ENCODE measurements around the gene YTHDF1.

Gene YTHDF1

DNA sequence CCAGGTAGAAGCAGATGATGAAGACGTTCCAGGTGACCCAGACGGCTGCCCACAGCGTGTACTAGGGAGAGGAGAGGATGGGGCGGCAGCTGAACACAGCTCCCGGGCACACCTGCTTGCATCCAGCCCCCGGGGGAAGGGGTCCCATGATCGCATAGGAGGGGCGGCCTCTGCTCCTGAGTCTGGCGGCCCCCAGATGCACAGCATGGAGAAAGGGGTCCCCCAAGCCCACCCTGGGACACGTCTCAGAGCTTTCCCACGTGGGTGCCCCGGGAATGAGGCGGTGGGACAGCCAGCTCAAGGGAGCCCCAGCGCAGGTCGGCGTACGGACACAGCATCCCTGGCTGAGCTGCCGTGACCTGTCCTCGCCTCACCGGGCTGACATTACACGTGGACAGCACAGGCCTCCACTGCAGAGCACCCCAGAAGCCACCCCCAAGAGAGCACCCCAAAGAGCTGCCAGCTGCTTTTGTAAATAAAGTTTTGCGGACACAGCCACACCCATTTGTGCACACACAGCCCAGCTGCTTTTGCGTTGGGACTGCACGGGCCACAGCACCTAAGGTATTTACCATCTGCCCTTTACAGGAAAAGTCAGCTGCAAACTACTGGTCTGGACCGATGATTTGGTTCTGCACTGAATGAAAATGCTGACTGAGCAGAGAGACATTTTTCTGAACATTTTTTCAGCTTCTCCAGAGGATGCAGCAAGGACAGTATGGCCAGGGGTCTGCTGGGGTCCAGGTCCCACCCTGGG, 33.1 kb upstream of the YTHDF1 start:
- DNase-seq (ENCODE audit: low spot score) = peak; percentile 89

DNA sequence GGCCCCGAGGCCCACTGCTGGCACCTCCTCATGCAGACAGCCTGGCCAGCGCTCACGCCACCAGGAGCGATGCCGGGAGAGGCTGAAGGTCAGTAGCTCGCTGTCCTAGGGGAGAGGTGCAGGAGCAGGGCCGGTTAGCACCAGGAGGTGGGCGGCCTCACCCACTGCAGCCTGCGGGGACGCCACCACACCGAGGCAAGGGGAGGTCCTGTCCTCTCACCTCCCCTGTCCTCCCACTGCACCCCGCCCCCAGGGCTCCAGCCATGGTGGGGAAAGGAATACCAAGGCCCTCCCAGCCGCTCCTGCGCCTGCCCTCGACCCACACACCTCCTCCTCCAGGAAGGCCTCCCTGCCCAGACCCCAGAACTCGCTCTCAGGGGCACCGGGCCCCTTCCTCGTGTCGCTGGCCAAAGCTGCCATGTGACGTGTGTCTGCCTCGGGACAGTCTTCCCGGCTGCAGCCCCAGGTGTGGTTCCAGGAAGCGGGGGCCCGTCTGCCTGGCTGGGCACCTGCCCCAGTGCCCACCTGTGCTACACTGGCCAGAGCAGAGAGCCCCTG, 31.8 kb upstream of the YTHDF1 start:
- DNase-seq (ENCODE audit: low spot score) = no peak

DNA sequence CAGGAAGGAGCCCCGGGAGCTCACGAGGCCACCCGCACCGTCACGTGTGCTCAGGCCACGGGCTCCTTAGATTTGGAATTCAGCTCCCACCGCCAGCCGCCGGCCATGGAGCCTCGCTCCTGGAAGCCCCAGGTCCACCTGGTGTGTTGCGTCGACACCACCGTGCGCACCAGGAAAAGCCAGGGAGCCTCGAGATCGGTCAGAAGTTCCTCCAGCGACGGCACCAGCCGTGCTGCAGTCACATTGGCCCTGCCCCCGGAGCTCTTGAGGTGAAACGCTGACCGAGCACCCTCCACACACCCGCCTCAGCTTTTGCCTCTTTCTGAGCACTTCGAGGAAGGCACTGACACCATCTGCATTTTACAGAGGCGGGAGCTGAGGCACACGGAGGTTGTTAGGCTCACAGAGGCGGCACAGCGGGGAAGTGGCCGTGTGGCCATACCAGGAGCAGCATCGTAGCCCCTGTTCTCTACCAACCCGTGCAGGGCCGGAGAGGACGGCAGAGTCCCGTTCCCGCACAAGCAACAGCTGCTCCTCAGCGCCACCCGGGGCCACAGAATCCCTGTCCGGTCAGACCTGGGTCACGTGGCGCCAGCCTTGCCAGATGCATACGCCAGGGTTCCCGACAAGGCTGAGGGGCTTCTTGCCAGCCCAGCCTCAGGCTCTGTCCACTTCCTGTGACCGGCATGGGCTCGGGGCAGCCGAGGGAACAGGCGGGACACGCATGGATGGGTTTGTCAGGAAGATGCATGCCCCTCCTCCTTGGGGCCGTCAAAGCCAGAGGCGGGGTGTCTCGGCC, 30.8 kb upstream of the YTHDF1 start:
- peak; percentile 47 for DNase-seq (ENCODE audit: low spot score)

DNA sequence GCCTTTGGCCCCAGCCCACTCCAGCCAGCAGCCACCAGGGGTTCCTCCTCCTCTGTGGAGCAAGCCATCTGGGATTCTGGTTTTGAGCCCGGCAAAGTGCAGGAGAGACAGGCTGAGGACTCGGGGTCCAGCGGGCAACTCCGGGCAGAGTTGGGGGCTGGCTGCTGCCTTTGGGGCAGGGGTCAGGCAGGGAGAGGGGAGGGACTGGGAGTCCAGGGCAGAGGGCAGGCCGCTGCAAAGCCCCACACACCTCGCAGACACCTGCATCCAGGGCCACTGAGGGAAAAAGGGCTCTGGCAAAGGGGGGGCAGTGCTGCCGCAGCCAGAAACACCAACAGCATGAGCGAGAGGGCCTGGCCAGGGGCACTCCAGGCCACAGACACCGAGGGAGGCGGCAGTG, 28.5 kb upstream of the YTHDF1 start:
- DNase-seq (ENCODE audit: low spot score) = no peak

- no peak for DNase-seq (ENCODE audit: low spot score)
Observed at GRCh38 chr20:63243604-63244247, 27.8 kb upstream of the YTHDF1 start.

DNA sequence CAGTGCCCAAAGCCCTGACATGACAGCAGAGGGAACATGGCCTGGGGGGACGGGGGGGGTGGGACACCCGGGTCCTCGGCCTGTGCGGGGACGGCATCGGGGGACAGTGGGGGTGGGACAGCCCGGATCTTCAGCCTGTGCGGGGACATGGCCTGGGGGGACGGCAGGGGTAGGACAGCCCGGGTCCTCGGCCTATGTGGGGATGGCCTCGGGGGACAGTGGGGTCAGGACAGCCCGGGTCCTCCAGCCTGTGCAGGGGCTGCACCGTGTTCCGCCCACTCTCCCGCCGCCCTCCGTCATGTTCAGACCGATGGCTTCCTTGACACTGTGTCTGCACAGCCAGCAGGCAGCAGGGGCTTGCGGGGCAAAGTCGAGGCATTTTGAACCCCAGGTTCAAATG, 26.8 kb upstream of the YTHDF1 start:
- no peak for DNase-seq (ENCODE audit: low spot score)

- DNase-seq (ENCODE audit: low spot score) = no peak
Observed at GRCh38 chr20:63241272-63241671, 25.3 kb upstream of the YTHDF1 start.

DNA sequence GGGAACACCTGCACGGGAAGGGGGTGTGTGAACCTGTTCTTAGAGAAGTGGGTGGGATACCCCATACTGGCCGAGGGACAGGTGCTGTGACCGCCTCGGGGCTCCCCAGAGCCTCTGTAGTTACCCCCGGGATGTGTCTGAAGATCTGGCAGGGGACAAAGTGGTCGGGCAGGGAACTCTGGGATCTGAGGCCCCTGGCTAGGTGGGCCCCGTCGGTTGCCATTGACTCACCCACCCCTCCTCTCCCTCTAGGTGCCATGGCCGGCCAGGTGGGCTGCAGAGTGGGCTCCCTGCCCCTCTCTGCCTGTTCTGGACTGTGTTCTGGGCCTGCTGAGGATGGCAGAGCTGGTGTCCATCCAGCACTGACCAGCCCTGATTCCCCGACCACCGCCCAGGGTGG, 24.1 kb upstream of the YTHDF1 start:
- no peak for DNase-seq (ENCODE audit: low spot score)

GRCh38 chr20:63239431-63239830, 23.5 kb upstream of the YTHDF1 start:
- no peak for DNase-seq (ENCODE audit: low spot score)

GRCh38 chr20:63238514-63239125, 22.7 kb upstream of the YTHDF1 start:
- no peak for DNase-seq (ENCODE audit: low spot score)

DNA sequence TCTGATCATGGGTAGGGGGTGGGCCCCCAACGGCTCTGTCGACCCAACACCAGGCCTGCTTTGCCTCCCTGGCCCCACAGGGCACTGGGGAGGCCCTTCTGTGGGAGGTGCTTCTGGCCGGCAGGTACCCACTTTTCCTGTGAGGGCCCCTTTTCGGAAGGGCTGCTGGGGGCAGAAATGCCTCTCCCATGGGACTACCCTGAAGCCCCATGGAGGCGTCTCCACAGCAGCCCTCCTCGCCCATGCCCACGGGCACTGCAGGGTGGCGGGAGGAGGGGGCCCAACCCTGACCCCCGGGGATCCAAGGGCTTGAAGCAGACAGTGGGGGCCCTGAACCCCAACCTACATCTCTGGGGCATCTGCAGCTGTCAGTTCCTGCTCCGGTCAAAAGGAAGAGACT, 22.1 kb upstream of the YTHDF1 start:
- DNase-seq (ENCODE audit: low spot score) = no peak

- DNase-seq (ENCODE audit: low spot score) = no peak
Observed at GRCh38 chr20:63236116-63236837, 20.3 kb upstream of the YTHDF1 start.

DNA sequence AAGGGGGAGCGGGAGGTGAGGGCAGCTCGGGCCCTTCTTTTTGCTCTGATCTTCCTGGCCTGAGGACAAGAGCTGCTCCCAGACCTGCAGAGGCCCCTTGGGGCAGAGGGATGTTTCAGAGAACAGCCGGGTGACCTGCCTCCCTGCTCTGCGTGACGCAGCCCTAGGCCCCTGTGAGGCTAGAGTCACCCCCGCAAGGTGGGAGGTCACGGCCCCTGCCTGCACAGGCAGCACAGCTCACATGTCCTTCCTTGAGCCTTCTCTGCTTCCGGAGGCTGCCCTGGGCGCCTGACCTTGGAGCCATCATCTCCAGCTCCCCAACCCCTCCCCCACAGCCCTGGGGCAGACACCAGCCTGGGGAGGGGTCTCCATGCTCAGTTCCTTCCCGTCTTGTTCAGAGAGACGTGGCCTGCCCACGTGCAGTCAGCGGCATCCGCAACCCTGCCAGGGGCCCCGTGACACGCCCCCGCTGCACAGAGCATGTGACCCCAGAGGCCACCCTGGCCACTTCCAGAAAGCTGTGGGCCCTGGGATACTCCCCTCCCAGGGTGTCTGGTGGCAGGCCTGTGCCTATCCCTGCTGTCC, 19.6 kb upstream of the YTHDF1 start, which contains the start of gene BIRC7:
Gene BIRC7 (plus strand): TSS at position 507 of the 585 bp plus-strand sequence. CDS start 192 bp downstream, outside the sequence.
- no peak for DNase-seq (ENCODE audit: low spot score)

DNA sequence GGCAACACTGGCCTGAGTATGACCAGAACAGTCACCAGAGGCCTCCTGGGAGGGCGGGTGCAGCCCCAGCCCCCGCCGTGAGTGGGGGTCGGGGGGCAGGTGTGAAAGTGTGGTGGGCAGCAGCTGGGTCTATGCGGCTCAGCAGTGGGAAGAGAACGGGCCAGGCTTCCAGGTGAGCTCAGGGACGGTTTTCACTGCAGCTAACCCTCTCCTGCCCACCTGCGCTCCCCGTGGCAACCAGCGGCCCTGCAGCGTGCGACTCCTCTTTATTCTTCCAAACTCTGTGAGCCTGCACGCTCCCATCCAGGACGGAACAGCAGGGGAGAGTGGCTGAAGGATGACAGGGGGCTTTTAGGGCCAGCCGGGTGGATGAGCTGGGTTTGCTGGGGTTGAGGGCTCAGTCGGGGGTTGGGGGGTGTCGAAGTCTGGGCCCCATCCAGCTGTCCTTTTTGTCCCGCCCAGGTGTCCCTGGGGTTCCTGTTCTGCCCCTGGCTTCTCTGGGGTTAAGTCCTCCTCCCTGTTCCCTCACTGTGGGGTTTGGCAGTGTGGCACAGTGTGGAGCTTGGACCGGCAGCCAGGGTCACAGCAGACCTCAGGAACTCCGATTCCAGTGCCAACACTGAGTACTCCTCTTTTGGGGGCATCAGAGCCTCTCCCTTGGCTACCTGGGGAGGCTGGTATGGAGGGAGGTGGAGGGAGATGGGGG, 18.9 kb upstream of the YTHDF1 start:
- peak; percentile 72 for DNase-seq (ENCODE audit: low spot score)

DNA sequence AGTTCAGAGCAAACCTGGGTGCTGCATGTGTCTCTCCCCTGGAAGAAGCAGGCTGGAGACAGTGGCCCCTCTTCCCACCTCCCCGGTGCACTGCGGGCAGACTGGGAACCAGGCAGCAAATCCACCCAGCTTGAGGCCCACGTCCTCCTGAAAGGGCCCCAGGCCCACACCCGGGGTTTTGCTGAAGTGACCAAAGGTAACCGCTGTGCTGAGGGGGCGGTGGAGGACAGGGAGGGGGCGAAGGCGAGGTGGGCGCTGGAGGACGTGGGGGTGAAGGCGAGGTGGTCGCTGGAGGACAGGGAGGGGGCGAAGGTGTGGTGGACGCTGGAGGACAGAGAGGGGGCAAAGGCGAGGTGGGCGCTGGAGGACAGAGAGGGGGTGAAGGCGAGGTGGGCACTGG, 18.0 kb upstream of the YTHDF1 start:
- no peak for DNase-seq (ENCODE audit: low spot score)

DNA sequence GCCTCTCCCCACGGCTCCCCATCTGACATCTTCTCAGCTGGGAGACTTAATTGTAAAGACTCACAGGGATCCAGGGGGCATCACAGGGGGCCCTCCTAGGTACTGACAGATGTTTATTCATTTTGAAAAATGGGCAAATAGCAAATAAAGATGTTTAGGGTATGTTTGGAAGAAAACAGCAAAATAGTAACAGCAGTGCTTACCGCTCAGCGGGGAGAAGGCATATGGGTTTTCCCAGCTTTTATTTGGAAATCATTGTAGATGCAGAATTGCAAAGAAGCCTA, 17.1 kb upstream of the YTHDF1 start:
- no peak for DNase-seq (ENCODE audit: low spot score)

DNA sequence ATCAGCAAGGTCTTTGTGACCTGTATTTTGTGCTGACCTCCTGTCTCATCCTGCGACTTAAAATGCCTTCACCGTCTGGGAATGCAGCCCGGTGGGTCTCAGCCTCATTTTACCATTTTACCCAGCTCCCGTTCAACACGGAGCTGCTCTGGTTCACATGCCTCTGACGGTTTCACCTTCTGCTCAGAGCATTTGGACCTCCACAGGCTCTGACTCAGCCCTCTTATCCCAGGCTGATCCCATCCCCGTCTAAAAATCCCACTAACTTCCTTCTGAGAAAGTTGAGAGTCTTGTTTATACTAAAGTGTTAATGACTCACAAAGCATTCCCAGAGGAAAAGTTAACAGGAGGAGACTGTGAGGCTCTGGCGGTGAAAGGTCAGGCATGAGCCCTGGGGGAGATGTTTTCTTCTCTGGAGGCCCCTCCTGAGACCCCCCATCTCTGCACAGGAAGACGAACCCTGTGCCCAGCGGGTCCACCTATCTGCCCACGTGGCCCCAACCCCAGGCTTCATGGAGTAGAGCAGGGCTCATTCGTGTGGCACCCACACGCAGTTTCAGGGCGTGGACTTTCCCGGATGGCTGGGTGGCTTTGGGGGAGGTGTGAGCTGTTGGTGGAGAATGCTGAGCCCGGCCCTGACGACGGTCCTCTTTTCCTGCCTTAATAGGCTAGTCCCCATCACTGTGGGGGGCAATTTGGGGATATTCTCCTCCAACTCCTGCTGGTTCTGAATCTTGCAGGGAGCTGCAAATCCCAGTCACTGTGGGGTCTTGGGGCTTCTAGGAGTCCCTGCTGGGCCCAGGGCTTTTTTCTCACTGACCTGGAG, 16.5 kb upstream of the YTHDF1 start:
- peak; percentile 99 for DNase-seq (ENCODE audit: low spot score)

DNA sequence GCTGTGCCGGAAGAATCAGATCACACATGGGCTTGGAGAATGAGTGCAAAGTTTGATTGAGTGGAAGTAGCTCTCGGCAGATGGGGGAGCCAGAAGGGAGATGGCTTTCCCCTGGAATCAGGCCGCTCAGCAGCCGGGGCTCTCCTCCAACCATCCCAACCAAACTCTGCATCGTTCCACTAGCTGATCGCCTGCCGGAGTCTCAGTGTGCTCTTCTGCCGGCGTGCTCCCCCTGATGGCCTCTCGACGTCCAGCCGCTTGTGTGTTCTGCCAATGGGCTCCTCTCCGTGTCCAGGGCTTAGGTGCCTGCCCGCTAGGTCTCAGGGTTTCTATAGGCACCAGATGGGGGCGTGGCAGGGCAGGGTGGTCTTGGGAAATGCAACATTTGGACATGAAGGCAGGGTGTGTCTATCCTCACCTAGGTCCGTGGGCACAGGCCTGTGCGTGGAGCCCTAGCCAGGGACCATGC, 14.9 kb upstream of the YTHDF1 start:
- DNase-seq (ENCODE audit: low spot score) = peak; percentile 71

GRCh38 chr20:63228806-63229205, 12.9 kb upstream of the YTHDF1 start:
- no peak for DNase-seq (ENCODE audit: low spot score)

DNA sequence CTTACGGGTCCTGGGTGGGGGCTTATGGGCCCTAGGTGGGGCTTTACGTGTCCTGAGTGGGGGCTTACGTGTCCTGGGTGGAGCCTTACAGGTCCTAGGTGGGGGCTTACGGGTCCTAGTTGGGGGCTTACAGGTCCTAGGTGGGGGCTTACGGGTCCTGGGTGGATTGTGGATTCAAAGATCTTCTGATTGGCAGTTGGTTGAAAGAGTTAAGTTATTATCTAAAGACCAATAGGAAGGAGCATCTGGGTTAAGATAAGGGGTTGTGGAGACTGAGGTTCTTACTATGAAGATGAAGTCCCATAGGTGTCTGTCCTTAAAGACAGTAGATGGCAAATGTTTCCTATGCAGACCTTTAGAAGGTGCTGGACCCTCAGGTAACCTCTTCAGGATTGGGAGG, 11.3 kb upstream of the YTHDF1 start:
- DNase-seq (ENCODE audit: low spot score) = no peak
